GM23338 (cell line): ENCODE results near the gene M1AP. TPM values are rescaled to one million over a fixed set of nuclear protein-coding genes. Genes with fewer than 3 reads are reported as not detected.

Experiments
- ATAC-seq: fragments of 200-7000 bp; cut with Tn5 transposase; 3 replicates; pipeline ENCODE4 v1.9.1; 2020
- DNase-seq: peaks from one replicate; pipeline ENCODE4 v3.0.0-alpha.2; 2015; ENCODE audit warnings: low spot score
- H2AFZ ChIP-seq: fragments of 200-600 bp; sonication (generic); 2 replicates; pipeline ENCODE4 v1.8.0; 2016; ENCODE audit warnings: antibody characterized with exemption, mild to moderate bottlenecking, moderate library complexity
- H3F3A ChIP-seq: fragments of 200-600 bp; sonication (generic); replicated peaks from 2 replicates; pipeline ENCODE4 v1.8.0; 2017; ENCODE audit warnings: antibody characterized with exemption, mixed run types, low read depth
- H3K27ac ChIP-seq: fragments of 200-600 bp; sonication (generic); 2 replicates; pipeline ENCODE4 v1.6.1; 2016; ENCODE audit warnings: low read depth
- H3K27me3 ChIP-seq: fragments of 200-600 bp; sonication (generic); 2 replicates; pipeline ENCODE4 v1.8.0; 2016; ENCODE audit warnings: mild to moderate bottlenecking, mixed run types, moderate library complexity; ENCODE audit not compliant: insufficient read depth
- H3K36me3 ChIP-seq: fragments of 200-600 bp; sonication (generic); 2 replicates; pipeline ENCODE4 v1.8.0; 2016; ENCODE audit warnings: mild to moderate bottlenecking; ENCODE audit not compliant: insufficient read depth
- H3K4me1 ChIP-seq: fragments of 200-600 bp; sonication (generic); 2 replicates; pipeline ENCODE4 v1.8.0; 2016; ENCODE audit warnings: mild to moderate bottlenecking, moderate library complexity; ENCODE audit not compliant: insufficient read depth
- H3K4me2 ChIP-seq: fragments of 200-600 bp; sonication (generic); 2 replicates; pipeline ENCODE4 v1.7.1; 2017; ENCODE audit warnings: mixed run types
- H3K4me3 ChIP-seq: fragments of 200-600 bp; sonication (generic); 2 replicates; pipeline ENCODE4 v1.6.1; 2016; ENCODE audit warnings: mixed run types
- H3K79me2 ChIP-seq: fragments of 200-600 bp; sonication (generic); replicated peaks from 2 replicates; pipeline ENCODE4 v1.8.0; 2017; ENCODE audit warnings: mild to moderate bottlenecking; ENCODE audit not compliant: insufficient read depth
- H3K9me2 ChIP-seq: fragments of 200-600 bp; sonication (generic); 2 replicates; pipeline ENCODE4 v1.8.0; 2017; ENCODE audit not compliant: insufficient read depth
- H4K20me1 ChIP-seq: fragments of 200-600 bp; sonication (generic); replicated peaks from 2 replicates; pipeline ENCODE4 v1.8.0; 2017; ENCODE audit warnings: mild to moderate bottlenecking; ENCODE audit not compliant: insufficient read depth
- H3K27ac Mint-ChIP-seq: 2 replicates; pipeline ENCODE4 v1.8.0; 2020; ENCODE audit warnings: inconsistent platforms, mild to moderate bottlenecking, moderate library complexity, mixed read lengths
- H3K27me3 Mint-ChIP-seq: 3 replicates; pipeline ENCODE4 v1.8.0; 2022; ENCODE audit warnings: low read depth, mild to moderate bottlenecking, moderate library complexity, mixed read lengths, inconsistent platforms; ENCODE audit not compliant: insufficient read depth, poor library complexity
- H3K36me3 Mint-ChIP-seq: 3 replicates; pipeline ENCODE4 v1.8.0; 2021; ENCODE audit warnings: low read depth, mild to moderate bottlenecking, inconsistent platforms, moderate library complexity, mixed read lengths
- H3K4me1 Mint-ChIP-seq: 3 replicates; pipeline ENCODE4 v1.8.0; 2020; ENCODE audit warnings: mild to moderate bottlenecking, inconsistent platforms, mixed read lengths
- H3K4me3 Mint-ChIP-seq: 3 replicates; pipeline ENCODE4 v1.8.0; 2021; ENCODE audit warnings: moderate library complexity, mild to moderate bottlenecking, inconsistent platforms, mixed read lengths
- H3K9me3 Mint-ChIP-seq: 3 replicates; pipeline ENCODE4 v1.8.0; 2020; ENCODE audit warnings: moderate library complexity, mild to moderate bottlenecking, inconsistent platforms, mixed read lengths
- CREB1 ChIP-seq: fragments of 250-450 bp; sonication (Bioruptor Pico); IDR thresholded peaks from 2 replicates; pipeline ENCODE4 v1.5.0; 2020; ENCODE audit warnings: low read depth, mild to moderate bottlenecking, moderate library complexity
- EZH2phosphoT487 ChIP-seq: fragments of 200-600 bp; sonication (generic); IDR thresholded peaks from one replicate; pipeline ENCODE4 v1.8.1; 2018; ENCODE audit warnings: antibody characterized with exemption; ENCODE audit not compliant: unreplicated experiment
- JUNB ChIP-seq: IDR thresholded peaks from one replicate; pipeline ENCODE4 v1.6.1; 2016; ENCODE audit warnings: antibody characterized with exemption; ENCODE audit not compliant: unreplicated experiment
- NANOG ChIP-seq: IDR thresholded peaks from 2 replicates; pipeline ENCODE4 v1.6.1; 2016; ENCODE audit warnings: antibody characterized with exemption, borderline replicate concordance
- polyA plus RNA-seq: library from polyadenylated mRNA; unstranded; fragments of >200 nt; fragmentation: Nextera tagmentation; extraction: Ambion mirVana; gene quantifications from 2 replicates; pipeline ENCODE4 v1.2.1, GENCODE V29; 2016
- total RNA-seq: library from RNA; depleted of rRNA; stranded (reverse); fragments of >200 nt; shearing (Covaris generic); gene quantifications from 2 replicates; pipeline ENCODE4 v1.2.3, GENCODE V29; 2014
- TF ChIP-seq, protein P1 (sequence below): IDR thresholded peaks from one replicate; pipeline ENCODE4 v1.6.1; 2018; ENCODE audit warnings: antibody characterized with exemption; ENCODE audit not compliant: unreplicated experiment
- TF ChIP-seq, protein P2 (sequence below), 2 experiments: fragments of 200-600 bp in 1 of 2; sonication (generic) in 1 of 2; conservative IDR thresholded peaks; 2 replicates each; pipeline versions ENCODE4 v1.5.1 to v1.6.1; 2016 to 2017; ENCODE audit warnings: antibody characterized with exemption in 2 of 2, low read depth in 2 of 2, mild to moderate bottlenecking in 2 of 2, moderate library complexity in 1 of 2
- TF ChIP-seq, protein P3 (sequence below): IDR thresholded peaks from 2 replicates; pipeline ENCODE4 v1.6.1; 2016; ENCODE audit warnings: antibody characterized with exemption

The M1AP gene
- total and polyA plus RNA-seq, 2 experiments from 2014 or later, result 5.1 to 12.1 TPM

DNA sequence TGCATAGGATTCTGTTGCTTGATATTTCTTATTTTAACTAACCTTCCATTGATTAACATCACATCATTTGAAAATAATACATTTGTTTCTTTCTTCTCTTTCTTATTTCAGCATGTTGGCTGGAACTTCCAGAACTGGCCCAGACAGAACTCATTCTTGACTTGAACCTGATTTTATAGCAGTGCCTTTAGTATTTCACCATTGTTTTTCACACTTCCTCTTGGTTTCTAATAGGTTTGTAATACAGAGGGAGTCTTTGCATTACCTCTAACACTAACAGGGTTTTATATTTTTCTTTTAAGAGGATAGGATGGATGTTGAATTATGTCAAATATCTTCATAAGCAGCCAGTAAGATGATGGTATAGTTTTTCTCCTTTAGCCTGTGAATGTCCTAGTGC lies 45.1 kb upstream of the M1AP start:
- DNase-seq (no peak), ATAC-seq (no peak)
- no peaks in the 10 kb centered on the region for H3F3A ChIP-seq
- H3K36me3 Mint-ChIP-seq, result no peaks in the 10 kb centered on the region
- H3K27ac ChIP-seq, result no peak overlapping the region
- H3K4me3 Mint-ChIP-seq, result no peak overlapping the region
- H3K27me3 ChIP-seq, result no peaks in the 10 kb centered on the region
- H3K4me2 ChIP-seq, result no peak overlapping the region
- no peak overlapping the region for H2AFZ ChIP-seq
- H3K4me3 ChIP-seq, result no peak overlapping the region
- TF ChIP-seq, protein P1, sequence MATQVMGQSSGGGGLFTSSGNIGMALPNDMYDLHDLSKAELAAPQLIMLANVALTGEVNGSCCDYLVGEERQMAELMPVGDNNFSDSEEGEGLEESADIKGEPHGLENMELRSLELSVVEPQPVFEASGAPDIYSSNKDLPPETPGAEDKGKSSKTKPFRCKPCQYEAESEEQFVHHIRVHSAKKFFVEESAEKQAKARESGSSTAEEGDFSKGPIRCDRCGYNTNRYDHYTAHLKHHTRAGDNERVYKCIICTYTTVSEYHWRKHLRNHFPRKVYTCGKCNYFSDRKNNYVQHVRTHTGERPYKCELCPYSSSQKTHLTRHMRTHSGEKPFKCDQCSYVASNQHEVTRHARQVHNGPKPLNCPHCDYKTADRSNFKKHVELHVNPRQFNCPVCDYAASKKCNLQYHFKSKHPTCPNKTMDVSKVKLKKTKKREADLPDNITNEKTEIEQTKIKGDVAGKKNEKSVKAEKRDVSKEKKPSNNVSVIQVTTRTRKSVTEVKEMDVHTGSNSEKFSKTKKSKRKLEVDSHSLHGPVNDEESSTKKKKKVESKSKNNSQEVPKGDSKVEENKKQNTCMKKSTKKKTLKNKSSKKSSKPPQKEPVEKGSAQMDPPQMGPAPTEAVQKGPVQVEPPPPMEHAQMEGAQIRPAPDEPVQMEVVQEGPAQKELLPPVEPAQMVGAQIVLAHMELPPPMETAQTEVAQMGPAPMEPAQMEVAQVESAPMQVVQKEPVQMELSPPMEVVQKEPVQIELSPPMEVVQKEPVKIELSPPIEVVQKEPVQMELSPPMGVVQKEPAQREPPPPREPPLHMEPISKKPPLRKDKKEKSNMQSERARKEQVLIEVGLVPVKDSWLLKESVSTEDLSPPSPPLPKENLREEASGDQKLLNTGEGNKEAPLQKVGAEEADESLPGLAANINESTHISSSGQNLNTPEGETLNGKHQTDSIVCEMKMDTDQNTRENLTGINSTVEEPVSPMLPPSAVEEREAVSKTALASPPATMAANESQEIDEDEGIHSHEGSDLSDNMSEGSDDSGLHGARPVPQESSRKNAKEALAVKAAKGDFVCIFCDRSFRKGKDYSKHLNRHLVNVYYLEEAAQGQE, result no peak
- TF ChIP-seq NANOG (no peak), CREB1 (CRISPR knock-in tag) (no peak), JUNB (no peak), EZH2phosphoT487 (no peak)
- TF ChIP-seq, protein P2, sequence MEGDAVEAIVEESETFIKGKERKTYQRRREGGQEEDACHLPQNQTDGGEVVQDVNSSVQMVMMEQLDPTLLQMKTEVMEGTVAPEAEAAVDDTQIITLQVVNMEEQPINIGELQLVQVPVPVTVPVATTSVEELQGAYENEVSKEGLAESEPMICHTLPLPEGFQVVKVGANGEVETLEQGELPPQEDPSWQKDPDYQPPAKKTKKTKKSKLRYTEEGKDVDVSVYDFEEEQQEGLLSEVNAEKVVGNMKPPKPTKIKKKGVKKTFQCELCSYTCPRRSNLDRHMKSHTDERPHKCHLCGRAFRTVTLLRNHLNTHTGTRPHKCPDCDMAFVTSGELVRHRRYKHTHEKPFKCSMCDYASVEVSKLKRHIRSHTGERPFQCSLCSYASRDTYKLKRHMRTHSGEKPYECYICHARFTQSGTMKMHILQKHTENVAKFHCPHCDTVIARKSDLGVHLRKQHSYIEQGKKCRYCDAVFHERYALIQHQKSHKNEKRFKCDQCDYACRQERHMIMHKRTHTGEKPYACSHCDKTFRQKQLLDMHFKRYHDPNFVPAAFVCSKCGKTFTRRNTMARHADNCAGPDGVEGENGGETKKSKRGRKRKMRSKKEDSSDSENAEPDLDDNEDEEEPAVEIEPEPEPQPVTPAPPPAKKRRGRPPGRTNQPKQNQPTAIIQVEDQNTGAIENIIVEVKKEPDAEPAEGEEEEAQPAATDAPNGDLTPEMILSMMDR (conservative IDR thresholded peaks at IDR 0.05; ENCODE audit: low read depth in 2 of 2), result no peak
- TF ChIP-seq, protein P3, sequence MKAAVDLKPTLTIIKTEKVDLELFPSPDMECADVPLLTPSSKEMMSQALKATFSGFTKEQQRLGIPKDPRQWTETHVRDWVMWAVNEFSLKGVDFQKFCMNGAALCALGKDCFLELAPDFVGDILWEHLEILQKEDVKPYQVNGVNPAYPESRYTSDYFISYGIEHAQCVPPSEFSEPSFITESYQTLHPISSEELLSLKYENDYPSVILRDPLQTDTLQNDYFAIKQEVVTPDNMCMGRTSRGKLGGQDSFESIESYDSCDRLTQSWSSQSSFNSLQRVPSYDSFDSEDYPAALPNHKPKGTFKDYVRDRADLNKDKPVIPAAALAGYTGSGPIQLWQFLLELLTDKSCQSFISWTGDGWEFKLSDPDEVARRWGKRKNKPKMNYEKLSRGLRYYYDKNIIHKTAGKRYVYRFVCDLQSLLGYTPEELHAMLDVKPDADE, result no peak
- H3K4me1 ChIP-seq, result no peaks in the 10 kb centered on the region
- H4K20me1 ChIP-seq, result no peaks in the 10 kb centered on the region
- no peaks in the 10 kb centered on the region for H3K36me3 ChIP-seq
- peaks cover 5% of the 10 kb centered on the region; the same call in 1 of the 2 replicates for H3K9me2 ChIP-seq
- H3K27ac Mint-ChIP-seq, result no peak overlapping the region
- H3K27me3 Mint-ChIP-seq, result peaks cover 4% of the 10 kb centered on the region
- H3K4me1 Mint-ChIP-seq, result no peaks in the 10 kb centered on the region
- no peaks in the 10 kb centered on the region for H3K79me2 ChIP-seq
- no peaks in the 10 kb centered on the region for H3K9me3 Mint-ChIP-seq

DNA sequence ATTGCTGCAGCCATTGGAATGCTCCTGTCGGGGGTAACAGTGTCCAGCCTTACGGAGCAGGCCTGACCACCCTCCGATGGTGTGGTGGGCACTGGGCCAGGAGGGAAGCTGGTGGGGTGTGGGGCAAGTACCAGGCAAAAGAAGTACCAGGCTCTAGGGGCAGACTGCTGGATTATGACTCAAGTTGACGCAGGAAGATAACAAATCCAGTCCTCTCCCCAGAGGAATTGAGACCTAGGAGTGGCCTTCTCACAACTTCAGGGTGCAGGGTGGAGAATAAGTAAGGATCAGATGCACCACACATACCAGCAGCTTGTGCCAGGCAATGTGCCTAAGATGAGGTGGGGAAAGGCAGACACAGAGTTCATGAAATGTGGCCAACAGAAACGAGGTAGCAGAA lies 43.8 kb upstream of the M1AP start:
- no peaks in the 10 kb centered on the region for H3K9me2 ChIP-seq
- no peaks in the 10 kb centered on the region for H3K4me1 ChIP-seq
- no peaks in the 10 kb centered on the region for H3F3A ChIP-seq
- no peak overlapping the region for H3K27ac ChIP-seq
- H3K4me3 ChIP-seq, result no peak overlapping the region
- no peaks in the 10 kb centered on the region for H3K27me3 ChIP-seq
- no peak overlapping the region for H2AFZ ChIP-seq
- Mint-ChIP-seq H3K27me3 (peaks cover 4% of the 10 kb centered on the region), H3K9me3 (no peaks in the 10 kb centered on the region), H3K4me3 (no peak overlapping the region), H3K4me1 (no peaks in the 10 kb centered on the region), H3K36me3 (no peaks in the 10 kb centered on the region), H3K27ac (no peak overlapping the region)
- H3K36me3 ChIP-seq, result no peaks in the 10 kb centered on the region
- H4K20me1 ChIP-seq, result no peaks in the 10 kb centered on the region
- no peak for DNase-seq
- ATAC-seq, result no peak
- no peaks in the 10 kb centered on the region for H3K79me2 ChIP-seq
- no peak overlapping the region for H3K4me2 ChIP-seq
- TF ChIP-seq, protein P1, result no peak
- TF ChIP-seq, protein P3, result no peak
